ENCODE results near the gene KIAA1614.

The KIAA1614 gene

GRCh38 chr1:180908074-180908765 is 4.5 kb upstream of the KIAA1614 start:
- no peak for DNase-seq (ENCODE audit: low read depth in 1 of 2, low spot score in 1 of 2)

- DNase-seq (ENCODE audit: low read depth in 1 of 2, low spot score in 1 of 2), result no peak
Observed at GRCh38 chr1:180909005-180909414, 3.7 kb upstream of the KIAA1614 start.

DNA sequence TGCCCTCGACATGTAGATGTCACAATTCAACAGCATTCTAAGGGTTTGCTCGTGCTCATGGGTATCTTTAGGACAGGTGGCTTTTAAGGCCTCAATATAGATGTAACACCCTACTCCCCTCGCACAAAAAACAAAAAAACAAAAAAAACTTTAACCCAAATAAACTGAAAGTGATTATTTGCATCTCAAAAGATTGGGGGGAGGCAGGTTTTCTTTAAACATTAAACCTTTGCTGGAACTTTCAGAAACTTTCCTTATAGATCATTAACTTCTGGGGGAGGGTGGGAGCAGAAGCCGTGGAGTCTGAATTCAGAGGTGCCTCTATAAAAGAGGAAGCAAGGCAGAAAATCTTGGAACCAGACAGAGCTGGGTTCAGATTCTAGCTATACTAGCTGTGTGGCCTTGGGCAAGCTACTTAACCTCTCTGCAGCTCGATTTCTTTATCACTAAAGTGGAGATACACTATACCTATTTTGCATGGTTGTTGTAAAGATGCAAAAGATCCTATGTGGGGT is 3.2 kb upstream of the KIAA1614 start:
- DNase-seq (ENCODE audit: low read depth in 1 of 2, low spot score in 1 of 2), result no peak

- DNase-seq (ENCODE audit: low read depth in 1 of 2, low spot score in 1 of 2), result no peak
Observed at GRCh38 chr1:180911640-180912191, 981 bp upstream of the KIAA1614 start.

- no peak for DNase-seq (ENCODE audit: low read depth in 1 of 2, low spot score in 1 of 2)
Observed at GRCh38 chr1:180912211-180912800, 391 bp upstream of the KIAA1614 start.

GRCh38 chr1:180915426-180915965 is 2.8 kb downstream of the KIAA1614 start:
- no peak for DNase-seq (ENCODE audit: low read depth in 1 of 2, low spot score in 1 of 2)

- no peak for DNase-seq (ENCODE audit: low read depth in 1 of 2, low spot score in 1 of 2)
Observed at GRCh38 chr1:180916012-180916770, 3.5 kb downstream of the KIAA1614 start.

DNA sequence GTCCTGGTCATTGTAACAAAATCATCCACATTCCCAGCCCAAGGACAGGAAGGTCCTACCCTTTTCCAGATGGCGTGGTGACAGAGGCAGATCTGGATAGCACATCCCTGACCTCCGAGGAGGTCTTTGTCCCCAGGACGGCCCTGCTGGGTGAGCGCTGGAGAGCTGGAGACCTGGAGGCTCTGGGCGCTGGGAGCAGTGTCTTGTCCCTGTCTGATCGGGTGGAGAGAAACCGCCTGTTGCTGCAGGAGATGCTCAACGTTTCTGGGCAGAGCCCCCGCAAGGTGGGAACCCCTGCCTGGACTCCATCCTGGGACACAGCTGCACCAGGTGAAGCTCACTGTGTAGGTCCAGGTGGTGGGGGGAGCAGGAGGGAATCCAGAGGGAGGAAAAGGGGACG is 4.1 kb downstream of the KIAA1614 start:
- DNase-seq (ENCODE audit: low read depth in 1 of 2, low spot score in 1 of 2), result no peak

- no peak for DNase-seq (ENCODE audit: low read depth in 1 of 2, low spot score in 1 of 2)
Observed at GRCh38 chr1:180917306-180918065, 4.8 kb downstream of the KIAA1614 start.

DNA sequence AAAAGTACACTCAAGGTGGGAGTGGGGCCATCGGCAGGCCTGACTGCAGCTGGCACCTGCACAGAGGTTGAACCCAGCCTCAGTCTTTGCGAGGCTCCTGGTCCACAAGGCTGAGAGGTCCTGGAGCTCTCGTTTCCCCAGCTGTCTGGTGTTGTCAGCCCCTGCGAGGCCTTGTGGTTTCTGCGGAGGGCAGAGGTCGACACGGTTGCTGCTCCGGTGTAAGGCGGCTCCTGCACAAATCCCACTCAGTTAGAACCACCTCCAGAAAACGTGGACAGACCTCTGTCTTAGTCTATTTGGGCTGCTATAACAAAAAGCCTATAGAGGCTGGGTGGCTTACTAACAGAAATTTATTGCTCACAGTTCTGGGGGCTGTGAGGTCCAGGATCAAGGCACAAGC is 5.8 kb downstream of the KIAA1614 start:
- no peak for DNase-seq (ENCODE audit: low read depth in 1 of 2, low spot score in 1 of 2)

DNA sequence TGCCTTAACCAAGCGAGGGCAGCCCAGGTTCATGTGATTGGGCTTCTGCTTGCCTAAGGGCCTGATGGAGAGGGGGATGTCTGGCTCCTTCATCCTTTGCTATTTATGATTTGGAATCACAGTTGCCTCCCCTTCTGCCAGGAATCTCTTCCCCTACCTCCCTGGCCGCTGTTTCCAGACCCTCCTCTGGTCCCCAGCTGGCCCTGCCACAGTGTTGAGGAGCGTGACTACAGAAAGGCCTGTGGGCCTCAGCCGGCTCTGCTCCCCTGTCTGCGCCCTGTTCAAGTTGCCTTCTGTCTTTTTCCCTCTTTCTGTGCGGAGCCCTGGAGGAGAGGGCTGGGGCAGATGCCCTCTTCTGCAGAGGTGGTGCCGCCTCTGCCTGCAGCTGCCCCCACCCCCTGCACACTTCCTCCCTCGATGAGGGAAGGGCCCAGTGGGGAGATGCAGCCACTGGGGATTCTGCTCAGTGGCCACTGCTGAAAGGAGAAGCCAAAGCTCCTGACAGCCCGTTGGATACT is 6.5 kb downstream of the KIAA1614 start:
- DNase-seq (ENCODE audit: low read depth in 1 of 2, low spot score in 1 of 2), result no peak

DNA sequence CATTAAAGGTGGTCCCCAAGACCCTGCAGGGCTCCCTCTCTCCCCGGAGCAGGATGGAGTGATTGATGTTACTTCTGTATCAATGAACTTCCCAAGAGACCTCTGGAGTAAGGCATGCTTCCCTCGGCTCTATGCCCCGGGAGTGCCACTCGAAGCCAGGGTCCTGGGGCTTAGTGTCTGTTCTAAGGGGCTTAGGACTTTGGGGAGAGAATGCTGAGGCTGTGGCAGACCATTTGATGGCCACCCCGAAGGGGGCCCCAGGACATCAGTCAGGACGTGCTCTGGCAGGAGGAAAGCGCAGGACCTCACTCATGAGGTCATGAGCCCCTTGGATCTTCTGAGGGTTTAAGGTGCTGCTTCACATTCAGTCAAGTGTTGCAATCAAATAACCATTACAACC is 7.5 kb downstream of the KIAA1614 start:
- DNase-seq (ENCODE audit: low read depth in 1 of 2, low spot score in 1 of 2), result no peak

DNA sequence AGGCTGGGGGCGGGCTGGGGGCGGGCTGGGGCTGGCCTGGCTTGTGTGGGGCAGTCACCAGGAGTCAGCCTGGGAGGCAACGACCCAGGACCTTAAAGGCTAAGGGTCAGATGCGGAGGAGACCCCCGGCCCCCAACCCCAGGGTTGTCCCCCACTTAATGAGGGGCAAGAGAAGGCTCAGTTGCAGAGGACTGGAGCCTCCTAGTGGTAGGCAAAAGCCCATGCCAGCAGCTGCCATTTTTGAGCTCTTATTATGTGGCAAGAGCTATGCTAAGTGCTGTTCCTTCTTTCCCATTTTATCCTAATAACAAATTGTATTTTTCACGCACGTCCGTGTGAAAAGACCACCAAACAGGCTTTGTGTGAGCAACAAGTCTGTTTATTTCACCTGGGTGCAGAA is 8.0 kb downstream of the KIAA1614 start:
- no peak for DNase-seq (ENCODE audit: low read depth in 1 of 2, low spot score in 1 of 2)

- no peak for DNase-seq (ENCODE audit: low read depth in 1 of 2, low spot score in 1 of 2)
Observed at GRCh38 chr1:180921386-180921785, 8.7 kb downstream of the KIAA1614 start.

DNA sequence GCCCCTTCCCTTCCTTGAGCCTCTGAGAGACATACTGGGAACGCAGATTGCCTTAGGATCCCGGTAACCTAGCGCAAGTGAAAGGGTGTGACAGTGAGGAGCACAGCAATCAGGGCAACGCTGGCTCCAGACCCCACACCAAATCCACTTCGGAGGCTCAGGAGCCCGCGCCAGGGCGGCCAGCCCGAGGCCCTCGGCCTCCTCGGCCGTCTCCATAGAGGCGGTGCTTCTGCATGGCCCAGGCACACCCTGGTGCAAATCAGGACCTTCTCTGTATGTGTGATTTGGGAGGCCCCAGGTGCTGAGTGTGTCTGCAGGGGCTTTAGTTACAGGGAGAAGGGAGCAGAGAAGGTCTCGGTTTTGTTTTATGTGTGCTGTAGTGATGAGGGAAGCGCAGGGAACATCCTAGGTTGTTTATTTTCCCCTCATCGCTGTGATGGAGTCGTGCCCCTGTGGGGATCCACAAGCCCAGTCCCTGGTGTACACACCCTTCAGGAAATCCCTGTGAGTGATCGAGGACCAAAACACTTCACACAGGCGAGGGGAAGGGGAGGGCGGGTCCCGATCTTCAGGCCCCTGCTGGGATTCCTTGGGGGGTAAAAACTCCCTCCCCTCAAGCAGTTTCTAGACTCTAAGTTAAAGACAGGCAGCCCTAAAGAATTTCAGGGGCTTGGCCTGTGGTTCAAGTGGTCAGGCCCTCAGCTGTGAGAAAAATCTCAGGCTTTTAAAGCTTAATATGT is 9.4 kb downstream of the KIAA1614 start:
- no peak for DNase-seq (ENCODE audit: low read depth in 1 of 2, low spot score in 1 of 2)

GRCh38 chr1:180922631-180923015 is 9.9 kb downstream of the KIAA1614 start:
- no peak for DNase-seq (ENCODE audit: low read depth in 1 of 2, low spot score in 1 of 2)

DNA sequence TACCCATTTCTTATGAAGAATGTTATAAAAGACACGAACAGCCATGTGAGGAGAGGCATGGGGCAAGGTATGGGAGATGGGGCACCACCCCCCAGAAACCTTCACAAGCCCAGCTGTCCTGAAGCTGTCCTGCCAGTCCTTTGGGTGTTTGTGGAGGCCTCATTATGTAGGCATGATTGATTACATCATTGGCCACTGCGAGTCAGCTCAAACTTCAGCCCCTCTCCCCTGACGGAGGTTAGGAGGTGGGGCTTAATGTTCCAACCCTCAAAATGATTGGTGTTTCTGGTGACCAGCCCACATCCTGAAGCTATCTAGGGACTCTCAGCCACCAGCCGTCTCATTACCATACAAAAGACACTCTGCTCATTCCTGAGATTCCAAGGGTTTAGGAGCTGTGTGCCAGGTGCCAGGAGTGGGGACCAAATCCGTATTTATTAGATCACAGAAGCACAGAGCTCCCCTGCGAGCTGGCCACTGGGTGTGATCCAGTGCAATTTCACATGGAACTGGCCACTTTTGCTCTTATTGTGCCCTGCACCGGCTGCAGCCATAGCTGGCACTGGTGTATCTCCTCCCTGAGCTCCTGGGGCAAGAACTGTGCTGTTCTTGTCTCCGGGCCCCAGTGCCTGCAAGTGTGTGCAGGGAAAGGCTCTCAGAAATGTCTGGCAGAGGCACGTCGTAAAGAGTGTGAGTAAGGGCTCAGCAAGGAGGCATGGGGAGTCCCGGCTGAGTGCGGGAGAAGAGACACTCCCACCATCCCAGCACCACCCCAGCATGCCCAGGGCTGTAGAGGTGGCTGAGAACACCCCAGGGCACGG is 10.5 kb downstream of the KIAA1614 start:
- no peak for DNase-seq (ENCODE audit: low read depth in 1 of 2, low spot score in 1 of 2)

- no peak for DNase-seq (ENCODE audit: low read depth in 1 of 2, low spot score in 1 of 2)
Observed at GRCh38 chr1:180923887-180924286, 11.2 kb downstream of the KIAA1614 start.

DNA sequence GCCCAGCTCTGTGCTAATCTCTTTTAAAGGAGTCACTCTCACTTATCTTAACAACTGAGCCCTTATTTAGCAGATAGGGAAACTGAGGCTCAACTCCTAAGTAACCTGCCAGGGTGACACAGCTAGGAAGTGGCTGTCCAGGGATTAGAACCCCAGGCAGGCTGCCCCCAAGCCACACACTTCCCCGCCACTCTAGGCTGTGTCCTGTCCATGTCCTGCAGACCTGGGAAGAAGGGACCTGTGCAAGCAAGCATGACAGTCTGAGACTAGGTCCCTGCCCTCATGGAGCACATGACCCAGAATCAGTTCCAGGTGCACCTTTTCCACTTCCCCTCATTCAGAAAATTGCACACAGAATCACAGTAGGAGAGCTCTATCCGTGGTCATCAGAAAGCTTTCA is 12.2 kb downstream of the KIAA1614 start:
- DNase-seq (ENCODE audit: low read depth in 1 of 2, low spot score in 1 of 2), result no peak

Data from activated T-helper 1 cell treated with anti-CD3 and anti-CD28 coated beads, Interleukin-2, amount 50 U/mL, for 16 hours (primary cell).